ENCODE measurements around the gene ARMCX1. TPM values are rescaled to one million over a fixed set of nuclear protein-coding genes. Genes with fewer than 3 reads are reported as not detected.
"Not testable (repeated sequence)": the region's sequence is repeated elsewhere in the genome, so short reads cannot be mapped to it uniquely, and the experiment has no call there.

ARMCX1 gene
- total and polyA plus RNA-seq, 2 donors = 11.0 to 11.7 TPM

DNA sequence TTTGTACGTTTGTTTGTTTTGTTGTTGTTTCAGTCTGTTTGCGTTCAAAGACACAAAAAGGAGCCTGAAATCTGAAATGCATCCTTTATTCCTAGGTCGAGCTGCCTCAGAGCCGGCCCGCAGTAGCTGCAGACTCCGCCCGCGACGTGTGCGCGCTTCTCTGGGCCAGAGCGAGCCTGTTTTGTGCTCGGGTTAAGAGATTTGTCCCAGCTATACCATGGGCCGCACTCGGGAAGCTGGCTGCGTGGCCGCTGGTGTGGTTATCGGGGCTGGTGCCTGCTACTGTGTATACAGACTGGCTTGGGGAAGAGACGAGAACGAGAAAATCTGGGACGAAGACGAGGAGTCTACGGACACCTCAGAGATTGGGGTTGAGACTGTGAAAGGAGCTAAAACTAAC lies 2.4 kb downstream of the ARMCX1 start:
- Histone ChIP-seq H3K27ac (ENCODE audit: low read depth in 1 of 2, low read length in 1 of 2) (no peak overlapping the region), H3K4me1 (ENCODE audit: control insufficient read depth in 2 of 2, insufficient read depth in 2 of 2, low read length in 2 of 2) (no peaks in the 10 kb centered on the region), H3K4me3 (ENCODE audit: low read length in 2 of 2) (no peak overlapping the region), H3K27me3 (ENCODE audit: control insufficient read depth in 2 of 2, insufficient read depth in 1 of 2, low read length in 1 of 2) (peaks cover 0 to 2% of the 10 kb centered on the region in 2 donors), H3K36me3 (ENCODE audit: control insufficient read depth in 2 of 2, insufficient read depth in 2 of 2, low read length in 1 of 2) (no peaks in the 10 kb centered on the region), H3K9me3 (ENCODE audit: control insufficient read depth in 2 of 2, insufficient read depth in 1 of 2, low read length in 1 of 2) (no peaks in the 10 kb centered on the region)
- no peak for DNase-seq (ENCODE audit: low read depth in 6 of 9, low spot score in 9 of 9)
- 97% methylated on average over 23 of the region's 23 CpGs for WGBS

DNA sequence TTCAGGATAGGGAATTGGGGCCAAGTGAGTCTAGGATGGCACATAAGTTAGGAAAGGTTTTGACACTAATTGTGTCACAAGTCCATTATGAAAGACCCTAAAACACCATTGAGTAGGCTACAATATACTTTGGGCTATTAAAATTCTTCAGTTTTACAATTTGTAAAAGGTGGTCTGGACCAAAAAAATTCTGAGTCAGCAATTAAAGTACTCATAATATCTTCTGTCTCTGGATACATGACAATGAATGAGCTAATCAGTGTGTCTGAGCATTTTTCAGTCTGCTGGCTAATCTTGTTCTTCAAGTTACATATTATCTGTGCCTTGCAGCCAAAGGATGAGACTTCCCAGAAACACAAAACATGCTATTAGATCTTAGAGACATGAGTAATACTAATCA lies 14.3 kb downstream of the ARMCX1 start:
- no peak overlapping the region for H3K4me3 ChIP-seq (ENCODE audit: low read length in 2 of 2)
- no peaks in the 10 kb centered on the region for H3K36me3 ChIP-seq (ENCODE audit: control insufficient read depth in 2 of 2, insufficient read depth in 2 of 2, low read length in 1 of 2)
- no peak overlapping the region for H3K27ac ChIP-seq (ENCODE audit: low read depth in 1 of 2, low read length in 1 of 2)
- H3K27me3 ChIP-seq (ENCODE audit: control insufficient read depth in 2 of 2, insufficient read depth in 1 of 2, low read length in 1 of 2) = no peaks in the 10 kb centered on the region
- H3K4me1 ChIP-seq (ENCODE audit: control insufficient read depth in 2 of 2, insufficient read depth in 2 of 2, low read length in 2 of 2) = no peaks in the 10 kb centered on the region
- no peaks in the 10 kb centered on the region for H3K9me3 ChIP-seq (ENCODE audit: control insufficient read depth in 2 of 2, insufficient read depth in 1 of 2, low read length in 1 of 2)
- no peak for DNase-seq (ENCODE audit: low read depth in 6 of 9, low spot score in 9 of 9)

DNA sequence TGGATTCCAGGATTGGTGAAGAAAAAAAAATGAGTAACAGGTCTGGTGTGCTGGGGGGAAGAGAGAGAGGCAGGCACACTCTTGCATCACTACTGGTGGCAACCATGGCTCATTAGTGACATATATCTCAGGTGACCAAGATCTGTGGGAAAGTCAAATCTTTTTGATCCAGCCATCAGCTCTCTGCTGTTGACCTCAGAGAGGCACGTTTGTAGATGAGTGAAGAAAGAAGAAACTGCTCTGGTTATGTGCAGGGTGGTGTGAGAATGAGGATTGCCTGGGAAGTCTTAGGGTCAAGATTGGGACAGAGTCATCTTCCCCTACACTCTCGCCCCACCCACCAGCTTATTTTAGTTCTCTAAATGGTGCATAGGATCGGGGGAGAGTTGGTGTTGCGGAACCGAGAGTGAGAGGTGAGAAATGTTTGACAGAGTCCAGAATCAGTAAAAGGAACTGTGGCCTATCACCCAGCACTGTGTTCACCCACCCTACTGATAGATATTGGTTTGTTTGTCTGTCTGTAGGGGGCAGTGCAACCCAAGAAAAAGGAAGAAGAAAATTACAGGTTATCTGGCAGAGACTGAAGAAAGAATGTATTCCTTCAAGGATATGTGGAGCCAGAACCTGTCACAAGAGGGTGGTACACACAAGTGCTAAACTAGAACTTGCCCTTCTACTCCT lies 45.5 kb downstream of the ARMCX1 start:
- DNase-seq (ENCODE audit: low read depth in 6 of 9, low spot score in 9 of 9) = peak in 7 of 9 donors; percentile 17 to 69 (median 42)
- 25% methylated on average over 5 of the region's 5 CpGs for whole genome bisulfite sequencing
- Histone ChIP-seq H3K27ac (ENCODE audit: low read depth in 1 of 2, low read length in 1 of 2) (no peak overlapping the region), H3K4me1 (ENCODE audit: control insufficient read depth in 2 of 2, insufficient read depth in 2 of 2, low read length in 2 of 2) (no peaks in the 10 kb centered on the region), H3K9me3 (ENCODE audit: control insufficient read depth in 2 of 2, insufficient read depth in 1 of 2, low read length in 1 of 2) (no peaks in the 10 kb centered on the region), H3K27me3 (ENCODE audit: control insufficient read depth in 2 of 2, insufficient read depth in 1 of 2, low read length in 1 of 2) (no peaks in the 10 kb centered on the region), H3K36me3 (ENCODE audit: control insufficient read depth in 2 of 2, insufficient read depth in 2 of 2, low read length in 1 of 2) (no peaks in the 10 kb centered on the region), H3K4me3 (ENCODE audit: low read length in 2 of 2) (no peak overlapping the region)

DNA sequence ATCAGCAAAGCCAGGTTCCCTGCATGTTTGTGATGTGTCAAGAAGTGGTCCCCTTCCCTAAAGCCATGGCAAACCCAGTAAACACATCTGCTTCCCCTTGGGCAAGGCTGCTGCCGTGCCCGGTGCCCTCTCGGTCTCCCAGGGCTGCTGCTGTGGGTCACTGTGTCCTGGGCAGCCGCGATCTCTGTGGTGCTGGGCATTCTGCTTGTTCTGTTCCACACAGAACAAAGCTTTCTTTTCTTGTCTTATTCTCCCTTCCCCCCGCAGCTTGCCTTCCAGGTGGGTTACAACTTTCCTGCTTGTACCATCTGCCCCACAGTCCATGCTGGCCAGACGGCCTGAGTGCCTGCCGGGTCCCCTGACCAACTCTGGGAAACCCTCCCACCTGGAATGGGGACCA lies 49.2 kb downstream of the ARMCX1 start:
- WGBS = 95% methylated on average over 6 of the region's 8 CpGs
- not testable (repeated sequence) for H3K27ac ChIP-seq (ENCODE audit: low read depth in 1 of 2, low read length in 1 of 2); H3K4me1 ChIP-seq (ENCODE audit: control insufficient read depth in 2 of 2, insufficient read depth in 2 of 2, low read length in 2 of 2); H3K4me3 ChIP-seq (ENCODE audit: low read length in 2 of 2); DNase-seq (ENCODE audit: low read depth in 6 of 9, low spot score in 9 of 9); H3K36me3 ChIP-seq (ENCODE audit: control insufficient read depth in 2 of 2, insufficient read depth in 2 of 2, low read length in 1 of 2); H3K27me3 ChIP-seq (ENCODE audit: control insufficient read depth in 2 of 2, insufficient read depth in 1 of 2, low read length in 1 of 2); H3K9me3 ChIP-seq (ENCODE audit: control insufficient read depth in 2 of 2, insufficient read depth in 1 of 2, low read length in 1 of 2)

- H3K4me1 ChIP-seq (ENCODE audit: control insufficient read depth in 2 of 2, insufficient read depth in 2 of 2, low read length in 2 of 2) = no peaks in the 10 kb centered on the region
- H3K27ac ChIP-seq (ENCODE audit: low read depth in 1 of 2, low read length in 1 of 2) = no peak overlapping the region
- 95% methylated on average over 4 of the region's 7 CpGs for WGBS
- H3K4me3 ChIP-seq (ENCODE audit: low read length in 2 of 2) = no peak overlapping the region
- H3K9me3 ChIP-seq (ENCODE audit: control insufficient read depth in 2 of 2, insufficient read depth in 1 of 2, low read length in 1 of 2) = no peaks in the 10 kb centered on the region
- no peaks in the 10 kb centered on the region for H3K27me3 ChIP-seq (ENCODE audit: control insufficient read depth in 2 of 2, insufficient read depth in 1 of 2, low read length in 1 of 2)
- DNase-seq (ENCODE audit: low read depth in 6 of 9, low spot score in 9 of 9) = no peak
- H3K36me3 ChIP-seq (ENCODE audit: control insufficient read depth in 2 of 2, insufficient read depth in 2 of 2, low read length in 1 of 2) = no peaks in the 10 kb centered on the region
These were observed 51.7 kb downstream of the ARMCX1 start for GRCh38 chrX:101602077-101602476.

Other genes with a start within 250 kb of the ARMCX1 start
- 4.4 TPM for gene TIMM8A, start 201.8 kb upstream of the ARMCX1 start, total RNA-seq
- gene TIMM8A, start 201.8 kb upstream of the ARMCX1 start, polyA plus RNA-seq = 10.5 TPM
- 6.5 TPM for gene BTK, start 164.4 kb upstream of the ARMCX1 start, total RNA-seq
- gene BTK, start 164.4 kb upstream of the ARMCX1 start, polyA plus RNA-seq = 14.6 TPM
- 2,714 TPM for gene RPL36A, start 159.5 kb upstream of the ARMCX1 start, total RNA-seq
- gene RPL36A, start 159.5 kb upstream of the ARMCX1 start, polyA plus RNA-seq = 3,361 TPM
- gene GLA, start 142.6 kb upstream of the ARMCX1 start, total RNA-seq = 29.5 TPM
- 43.4 TPM for gene GLA, start 142.6 kb upstream of the ARMCX1 start, polyA plus RNA-seq
- 75.1 TPM for gene HNRNPH2, start 142.3 kb upstream of the ARMCX1 start, total RNA-seq
- gene HNRNPH2, start 142.3 kb upstream of the ARMCX1 start, polyA plus RNA-seq = 74.8 TPM
- gene ARMCX4, start 65.1 kb upstream of the ARMCX1 start, total RNA-seq = 1.8 TPM
- 6.4 TPM for gene ARMCX4, start 65.1 kb upstream of the ARMCX1 start, polyA plus RNA-seq
- 42.0 TPM for gene ARMCX6, start 67.5 kb downstream of the ARMCX1 start, total RNA-seq
- 36.4 TPM for gene ARMCX6, start 67.5 kb downstream of the ARMCX1 start, polyA plus RNA-seq
- 24.9 TPM for gene ARMCX3, start 72.6 kb downstream of the ARMCX1 start, total RNA-seq
- gene ARMCX3, start 72.6 kb downstream of the ARMCX1 start, polyA plus RNA-seq = 35.0 TPM
- gene ARMCX2, start 109.3 kb downstream of the ARMCX1 start, total RNA-seq = 11.5 TPM
- 19.6 TPM for gene ARMCX2, start 109.3 kb downstream of the ARMCX1 start, polyA plus RNA-seq

All from thymus (tissue), 11 donors.